HG03342 (cell line): ENCODE results near the gene EFCAB11.
A peak's percentile ranks its signal among the peaks of the same experiment; 100 is the strongest.

Source experiments
- ATAC-seq: cut with Tn5 transposase; IDR thresholded peaks from one replicate; pipeline ENCODE4 v1.9.1; 2021; ENCODE audit warnings: mild to moderate bottlenecking, moderate library complexity; ENCODE audit not compliant: unreplicated experiment

EFCAB11 gene

GRCh38 chr14:89954070-89955021, at the start of gene EFCAB11:
EFCAB11 (minus strand) TSS chr14:89954730; CDS start chr14:89954660, 70 bp downstream.
- peak; percentile 82 for ATAC-seq

- no peak for ATAC-seq
These were observed 49.2 kb upstream of the EFCAB11 start for GRCh38 chr14:90003526-90004307.

- no peak for ATAC-seq
These were observed 46.4 kb upstream of the EFCAB11 start for GRCh38 chr14:90000935-90001334.

- ATAC-seq: no peak
These were observed 42.4 kb upstream of the EFCAB11 start for GRCh38 chr14:89996963-89997362.

- no peak for ATAC-seq
These were observed 37.7 kb upstream of the EFCAB11 start for GRCh38 chr14:89992273-89992672.

GRCh38 chr14:89990623-89991275, 36.2 kb upstream of the EFCAB11 start:
- ATAC-seq: no peak

GRCh38 chr14:89990218-89990617, 35.7 kb upstream of the EFCAB11 start:
- no peak for ATAC-seq

- ATAC-seq: no peak
These were observed 34.3 kb upstream of the EFCAB11 start for GRCh38 chr14:89988787-89989186.

GRCh38 chr14:89987161-89987475, 32.6 kb upstream of the EFCAB11 start:
- no peak for ATAC-seq

- no peak for ATAC-seq
These were observed 32.1 kb upstream of the EFCAB11 start for GRCh38 chr14:89986462-89987160.

GRCh38 chr14:89983375-89983774, 28.8 kb upstream of the EFCAB11 start:
- ATAC-seq: no peak

- ATAC-seq: no peak
These were observed 24.1 kb upstream of the EFCAB11 start for GRCh38 chr14:89978656-89979055.

GRCh38 chr14:89977668-89978067, 23.1 kb upstream of the EFCAB11 start:
- no peak for ATAC-seq

GRCh38 chr14:89973234-89973823, 18.8 kb upstream of the EFCAB11 start:
- ATAC-seq: peak; percentile 59

- no peak for ATAC-seq
These were observed 11.3 kb upstream of the EFCAB11 start for GRCh38 chr14:89965839-89966238.

- no peak for ATAC-seq
These were observed 8.9 kb upstream of the EFCAB11 start for GRCh38 chr14:89963288-89963978.

- ATAC-seq: no peak
These were observed 6.4 kb upstream of the EFCAB11 start for GRCh38 chr14:89960914-89961313.

GRCh38 chr14:89959853-89960445, 5.4 kb upstream of the EFCAB11 start:
- no peak for ATAC-seq

GRCh38 chr14:89958966-89959365, 4.4 kb upstream of the EFCAB11 start:
- ATAC-seq: no peak
